GM21526 (cell line): ENCODE measurements around the gene CRKL.
"Not testable (repeated sequence)": the region's sequence is repeated elsewhere in the genome, so short reads cannot be mapped to it uniquely, and the experiment has no call there.

Experiments
- ATAC-seq: cut with Tn5 transposase; IDR thresholded peaks from one replicate; pipeline ENCODE4 v1.9.1; 2021; ENCODE audit warnings: moderate library complexity; ENCODE audit not compliant: unreplicated experiment, low FRiP score

CRKL gene

GRCh38 chr22:20899827-20900423 lies 17.3 kb upstream of the CRKL start:
- no peak for ATAC-seq

- not testable (repeated sequence) for ATAC-seq
These were observed 15.8 kb upstream of the CRKL start for GRCh38 chr22:20901093-20902033.

- no peak for ATAC-seq
These were observed 14.1 kb upstream of the CRKL start for GRCh38 chr22:20903093-20903492.

- ATAC-seq, result no peak
These were observed 12.9 kb upstream of the CRKL start for GRCh38 chr22:20904008-20904979.

GRCh38 chr22:20904980-20905355 lies 12.2 kb upstream of the CRKL start:
- ATAC-seq, result no peak

- no peak for ATAC-seq
These were observed 11.5 kb upstream of the CRKL start for GRCh38 chr22:20905415-20906386.

- ATAC-seq, result no peak
These were observed 10.8 kb upstream of the CRKL start for GRCh38 chr22:20906387-20906767.

- ATAC-seq, result not testable (repeated sequence)
These were observed 8.5 kb upstream of the CRKL start for GRCh38 chr22:20908717-20909116.

- no peak for ATAC-seq
These were observed 7.5 kb upstream of the CRKL start for GRCh38 chr22:20909543-20910303.

GRCh38 chr22:20912494-20912893 lies 4.7 kb upstream of the CRKL start:
- no peak for ATAC-seq

GRCh38 chr22:20918663-20919218 lies 1.5 kb downstream of the CRKL start:
- no peak for ATAC-seq

GRCh38 chr22:20919718-20920117 lies 2.5 kb downstream of the CRKL start:
- ATAC-seq, result no peak

- no peak for ATAC-seq
These were observed 3.6 kb downstream of the CRKL start for GRCh38 chr22:20920881-20921203.

- no peak for ATAC-seq
These were observed 5.0 kb downstream of the CRKL start for GRCh38 chr22:20922141-20922751.

- ATAC-seq, result no peak
These were observed 9.0 kb downstream of the CRKL start for GRCh38 chr22:20926243-20926642.

- no peak for ATAC-seq
These were observed 10.8 kb downstream of the CRKL start for GRCh38 chr22:20927940-20928572.

GRCh38 chr22:20928573-20928967 lies 11.4 kb downstream of the CRKL start:
- no peak for ATAC-seq

- no peak for ATAC-seq
These were observed 12.8 kb downstream of the CRKL start for GRCh38 chr22:20930004-20930403.
